ENCODE measurements around the gene SLCO1A2.

DNA sequence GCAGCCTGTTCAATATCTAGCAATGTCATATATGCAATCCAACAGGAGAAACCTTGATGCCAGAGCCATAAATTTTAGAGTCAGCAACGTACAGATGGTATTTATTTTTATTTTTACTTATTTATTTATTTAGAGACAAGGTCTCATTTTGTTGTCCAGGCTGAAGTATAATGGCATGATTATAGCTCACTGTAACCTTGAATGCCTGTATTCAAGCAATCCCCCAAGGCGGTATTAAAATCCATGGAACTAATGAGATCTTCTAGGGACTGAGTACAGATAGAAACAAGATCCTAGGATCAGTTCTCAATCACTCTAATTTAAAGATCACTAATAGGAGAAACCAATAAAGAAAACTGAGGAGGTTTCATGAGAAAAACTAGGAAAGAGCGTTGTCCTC is 114.5 kb downstream of the SLCO1A2 start:
- TF ChIP-seq, protein P1, sequence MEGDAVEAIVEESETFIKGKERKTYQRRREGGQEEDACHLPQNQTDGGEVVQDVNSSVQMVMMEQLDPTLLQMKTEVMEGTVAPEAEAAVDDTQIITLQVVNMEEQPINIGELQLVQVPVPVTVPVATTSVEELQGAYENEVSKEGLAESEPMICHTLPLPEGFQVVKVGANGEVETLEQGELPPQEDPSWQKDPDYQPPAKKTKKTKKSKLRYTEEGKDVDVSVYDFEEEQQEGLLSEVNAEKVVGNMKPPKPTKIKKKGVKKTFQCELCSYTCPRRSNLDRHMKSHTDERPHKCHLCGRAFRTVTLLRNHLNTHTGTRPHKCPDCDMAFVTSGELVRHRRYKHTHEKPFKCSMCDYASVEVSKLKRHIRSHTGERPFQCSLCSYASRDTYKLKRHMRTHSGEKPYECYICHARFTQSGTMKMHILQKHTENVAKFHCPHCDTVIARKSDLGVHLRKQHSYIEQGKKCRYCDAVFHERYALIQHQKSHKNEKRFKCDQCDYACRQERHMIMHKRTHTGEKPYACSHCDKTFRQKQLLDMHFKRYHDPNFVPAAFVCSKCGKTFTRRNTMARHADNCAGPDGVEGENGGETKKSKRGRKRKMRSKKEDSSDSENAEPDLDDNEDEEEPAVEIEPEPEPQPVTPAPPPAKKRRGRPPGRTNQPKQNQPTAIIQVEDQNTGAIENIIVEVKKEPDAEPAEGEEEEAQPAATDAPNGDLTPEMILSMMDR (IDR thresholded peaks at IDR 0.05; ENCODE audit: borderline replicate concordance, extremely low read depth, low read length, poor library complexity, severe bottlenecking): no peak
- no peak for TF ChIP-seq EZH2 (IDR thresholded peaks at IDR 0.05; ENCODE audit: borderline replicate concordance, low read depth, low read length, severe bottlenecking)

Measured in DND-41 (cell line).